Stimulated activated memory B cell treated with anti-CD40 and anti-IgM and Interleukin-4, amounts not matched to agents 10 μg/mL and 1 μg/mL and 100 μg/mL, for 72 hours (primary cell): ENCODE measurements around the gene PEX16.

Experiments used
- ATAC-seq: fragments of 150-1000 bp; cut with Tn5 transposase; 2 replicates; pipeline ENCODE4 v1.10.0; 2021
- H3K27ac Mint-ChIP-seq: one replicate; pipeline ENCODE4 v1.8.0; 2022; ENCODE audit warnings: mild to moderate bottlenecking, mixed read lengths
- H3K27me3 Mint-ChIP-seq: one replicate; pipeline ENCODE4 v1.8.0; 2022; ENCODE audit warnings: mixed read lengths
- H3K36me3 Mint-ChIP-seq: one replicate; pipeline ENCODE4 v1.8.0; 2022; ENCODE audit warnings: mixed read lengths
- H3K4me1 Mint-ChIP-seq: one replicate; pipeline ENCODE4 v1.8.0; 2022; ENCODE audit warnings: mixed read lengths
- H3K4me3 Mint-ChIP-seq: one replicate; pipeline ENCODE4 v1.8.0; 2022; ENCODE audit warnings: mild to moderate bottlenecking, moderate library complexity, mixed read lengths
- H3K9me3 Mint-ChIP-seq: one replicate; pipeline ENCODE4 v1.8.0; 2022; ENCODE audit warnings: mixed read lengths

The PEX16 gene

DNA sequence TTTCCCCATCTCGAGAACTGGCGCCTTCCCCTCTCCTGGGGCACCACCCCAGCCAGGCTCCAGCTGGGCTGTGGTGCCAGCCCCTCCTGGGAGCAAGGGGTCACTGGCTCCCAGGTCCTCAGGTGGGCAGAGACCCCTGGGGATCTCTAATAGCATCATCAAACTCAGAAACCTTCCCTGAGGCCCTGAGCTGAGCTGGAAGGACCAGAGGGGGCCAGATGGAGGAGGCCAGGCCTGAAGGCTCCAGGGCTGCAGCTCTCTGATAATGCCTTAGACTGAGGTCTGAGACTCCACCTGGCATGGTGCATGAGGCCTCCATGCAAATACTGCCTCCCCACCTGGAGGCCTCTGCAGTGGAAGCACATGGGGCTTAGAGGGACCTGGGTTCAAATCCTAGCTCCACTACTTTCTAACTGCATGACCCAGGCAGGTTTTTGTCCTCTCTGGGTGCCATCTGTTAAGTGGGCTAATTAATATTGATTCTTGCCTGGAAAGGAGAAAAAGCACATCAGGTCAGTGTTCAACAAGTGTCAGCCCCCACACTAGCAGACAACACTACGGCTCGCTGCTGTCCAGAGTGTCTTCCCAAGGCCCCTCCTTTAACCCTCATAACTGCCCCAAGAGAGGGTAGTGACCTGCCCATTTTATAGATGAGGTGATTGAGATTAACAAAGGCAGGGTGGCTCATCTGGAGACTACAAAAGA is 30.7 kb downstream of the PEX16 start:
- H3K9me3 Mint-ChIP-seq, result no peaks in the 10 kb centered on the region
- H3K27ac Mint-ChIP-seq, result no peak overlapping the region
- ATAC-seq, result no peak
- H3K27me3 Mint-ChIP-seq, result peaks cover 15% of the 10 kb centered on the region
- peaks cover 16% of the 10 kb centered on the region for H3K36me3 Mint-ChIP-seq
- H3K4me3 Mint-ChIP-seq, result peak overlapping the region; percentile 8
- H3K4me1 Mint-ChIP-seq, result peaks cover 15% of the 10 kb centered on the region

DNA sequence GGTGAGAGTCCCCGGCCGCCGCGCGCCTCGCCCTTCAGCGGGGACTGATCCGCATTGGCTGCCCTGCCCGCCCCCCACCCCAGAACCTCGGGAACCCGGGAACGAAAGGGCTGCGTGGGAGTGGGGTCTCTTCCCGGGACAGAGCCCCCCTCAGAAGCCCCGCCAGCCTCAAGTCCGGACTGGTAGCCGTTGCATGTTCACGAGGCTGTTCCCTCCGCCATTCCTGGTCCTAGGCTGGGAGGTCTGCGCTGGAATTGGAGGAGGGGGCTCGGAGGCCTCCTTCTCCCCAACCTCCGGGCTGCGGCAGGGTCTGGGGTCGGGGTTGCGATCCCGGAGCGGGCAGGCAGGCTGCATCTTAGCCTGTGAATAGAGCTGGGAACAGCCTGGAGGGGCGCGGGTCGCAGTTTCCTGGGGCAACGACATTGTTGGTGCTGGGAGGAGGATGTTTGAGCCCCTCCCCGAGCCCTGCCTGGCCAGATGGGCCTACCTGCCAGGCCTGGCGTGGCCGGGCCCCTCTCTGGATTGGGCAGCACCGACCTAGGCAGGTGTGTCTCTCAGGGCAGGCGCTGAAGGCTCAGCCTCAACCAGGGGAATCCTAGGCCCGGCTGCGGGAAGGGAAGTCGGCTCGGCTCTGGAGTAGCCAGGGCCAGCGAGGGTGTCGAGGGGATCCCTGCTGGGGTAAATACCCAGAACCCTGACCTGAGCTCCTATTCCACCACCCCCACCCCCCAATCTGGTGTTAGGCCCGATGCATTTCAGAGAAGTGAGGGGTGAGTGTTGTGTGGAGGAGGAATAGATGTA is 31.6 kb downstream of the PEX16 start:
- ATAC-seq, result no peak
- Mint-ChIP-seq H3K4me3 (peak overlapping the region; percentile 8), H3K27me3 (peaks cover 15% of the 10 kb centered on the region), H3K27ac (no peak overlapping the region), H3K4me1 (peaks cover 15% of the 10 kb centered on the region), H3K36me3 (peaks cover 24% of the 10 kb centered on the region), H3K9me3 (no peaks in the 10 kb centered on the region)

GRCh38 chr11:45885274-45885920 is 32.3 kb downstream of the PEX16 start, which contains the start of gene MAPK8IP1:
Gene MAPK8IP1, plus strand, starts transcription at chr11:45885651. Its CDS starts 170 bp downstream, at chr11:45885821.
- Mint-ChIP-seq H3K27me3 (peaks cover 11% of the 10 kb centered on the region), H3K27ac (no peak within 1 kb of the TSS), H3K9me3 (no peaks in the 10 kb centered on the region), H3K4me3 (peak within 1 kb of the TSS; percentile 79), H3K36me3 (peaks cover 31% of the 10 kb centered on the region), H3K4me1 (peaks cover 15% of the 10 kb centered on the region)
- ATAC-seq, result peak; percentile 84

- H3K36me3 Mint-ChIP-seq, result peaks cover 35% of the 10 kb centered on the region
These were observed 33.0 kb downstream of the PEX16 start for GRCh38 chr11:45884596-45885185.

DNA sequence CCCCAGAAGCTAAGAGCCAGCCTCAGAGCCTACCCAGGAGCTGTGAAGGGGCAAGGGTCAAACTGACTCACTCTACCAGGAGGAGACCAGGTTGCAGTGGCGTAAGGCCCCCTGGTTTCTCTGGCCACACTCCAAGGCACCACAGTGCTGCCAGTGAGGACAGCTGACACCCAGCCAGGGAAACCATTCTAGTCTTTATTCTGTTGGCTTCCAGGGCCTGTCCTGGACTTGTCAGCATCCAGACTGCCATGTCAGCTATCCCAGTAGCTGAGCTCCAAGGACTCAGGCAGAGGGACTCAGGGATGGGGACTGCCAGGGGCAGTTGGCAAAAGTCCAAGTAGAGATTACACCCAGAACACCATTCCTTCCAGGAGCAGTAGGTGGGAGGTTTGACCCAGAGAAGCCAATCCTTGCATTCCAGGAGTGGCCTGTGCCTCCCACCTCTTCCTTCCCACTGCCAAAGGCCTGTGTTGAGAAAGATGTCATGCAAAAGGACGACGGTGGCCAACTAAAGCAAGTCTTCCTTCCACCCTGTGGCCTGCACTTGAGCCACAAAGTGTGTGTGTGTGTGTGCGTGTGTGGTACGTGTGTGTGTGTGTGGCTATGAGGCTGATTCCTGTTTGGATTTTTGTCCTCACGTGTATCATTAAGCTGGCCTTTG is 35.8 kb downstream of the PEX16 start:
- H3K9me3 Mint-ChIP-seq, result no peaks in the 10 kb centered on the region
- ATAC-seq, result no peak
- no peaks in the 10 kb centered on the region for H3K27me3 Mint-ChIP-seq
- H3K36me3 Mint-ChIP-seq, result peaks cover 55% of the 10 kb centered on the region
- no peak overlapping the region for H3K4me3 Mint-ChIP-seq
- no peak overlapping the region for H3K27ac Mint-ChIP-seq
- H3K4me1 Mint-ChIP-seq, result peaks cover 15% of the 10 kb centered on the region

More at GRCh38 chr11:45884596-45885185, 33.0 kb downstream of the PEX16 start:
- Mint-ChIP-seq H3K4me3 (peak overlapping the region; percentile 79), H3K27ac (no peak overlapping the region), H3K9me3 (no peaks in the 10 kb centered on the region), H3K27me3 (peaks cover 4% of the 10 kb centered on the region), H3K4me1 (peaks cover 15% of the 10 kb centered on the region)
- no peak for ATAC-seq

DNA sequence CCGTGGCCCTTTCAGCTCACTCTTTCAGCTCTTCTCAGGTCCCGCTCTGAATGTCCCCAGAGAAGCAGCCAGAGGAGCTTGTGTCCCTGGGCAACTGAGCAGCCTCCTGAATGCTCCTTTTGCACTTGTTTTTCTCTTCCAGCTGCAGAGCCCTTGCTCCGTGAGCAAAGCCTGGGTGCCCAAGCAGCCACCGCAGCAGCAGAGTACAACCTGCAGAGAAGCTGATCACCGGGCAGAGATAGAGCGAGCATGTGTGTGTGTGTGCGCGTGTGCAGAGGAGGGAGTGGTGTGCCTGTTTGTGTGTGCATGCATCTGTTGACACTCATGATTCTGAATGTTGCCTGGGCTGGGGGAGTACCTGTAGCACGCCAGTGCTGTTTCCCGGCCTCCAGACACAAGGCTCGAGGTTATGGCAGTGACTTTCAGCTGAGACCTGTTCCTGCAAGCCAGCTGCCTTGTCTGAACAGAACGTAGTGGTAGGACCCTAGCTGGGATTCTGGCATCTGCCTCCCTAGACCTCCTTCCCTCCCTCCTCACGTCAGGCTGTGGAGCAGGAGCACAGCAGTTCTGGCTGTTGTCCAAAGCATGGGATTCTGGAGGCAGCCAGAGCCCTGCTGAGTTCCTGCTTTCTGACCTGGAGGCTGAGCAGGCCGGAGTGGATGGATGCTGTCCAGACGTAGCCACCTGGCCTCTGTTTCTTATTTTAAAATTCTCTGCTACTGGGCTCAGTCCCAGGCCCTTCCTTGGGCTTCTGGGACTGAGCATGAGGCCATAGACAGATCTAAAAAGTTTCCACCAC is 36.7 kb downstream of the PEX16 start:
- ATAC-seq, result no peak
- no peak overlapping the region for H3K4me3 Mint-ChIP-seq
- H3K27ac Mint-ChIP-seq, result no peak overlapping the region
- H3K27me3 Mint-ChIP-seq, result no peaks in the 10 kb centered on the region
- H3K9me3 Mint-ChIP-seq, result no peaks in the 10 kb centered on the region
- peaks cover 15% of the 10 kb centered on the region for H3K4me1 Mint-ChIP-seq
- H3K36me3 Mint-ChIP-seq, result peaks cover 60% of the 10 kb centered on the region

DNA sequence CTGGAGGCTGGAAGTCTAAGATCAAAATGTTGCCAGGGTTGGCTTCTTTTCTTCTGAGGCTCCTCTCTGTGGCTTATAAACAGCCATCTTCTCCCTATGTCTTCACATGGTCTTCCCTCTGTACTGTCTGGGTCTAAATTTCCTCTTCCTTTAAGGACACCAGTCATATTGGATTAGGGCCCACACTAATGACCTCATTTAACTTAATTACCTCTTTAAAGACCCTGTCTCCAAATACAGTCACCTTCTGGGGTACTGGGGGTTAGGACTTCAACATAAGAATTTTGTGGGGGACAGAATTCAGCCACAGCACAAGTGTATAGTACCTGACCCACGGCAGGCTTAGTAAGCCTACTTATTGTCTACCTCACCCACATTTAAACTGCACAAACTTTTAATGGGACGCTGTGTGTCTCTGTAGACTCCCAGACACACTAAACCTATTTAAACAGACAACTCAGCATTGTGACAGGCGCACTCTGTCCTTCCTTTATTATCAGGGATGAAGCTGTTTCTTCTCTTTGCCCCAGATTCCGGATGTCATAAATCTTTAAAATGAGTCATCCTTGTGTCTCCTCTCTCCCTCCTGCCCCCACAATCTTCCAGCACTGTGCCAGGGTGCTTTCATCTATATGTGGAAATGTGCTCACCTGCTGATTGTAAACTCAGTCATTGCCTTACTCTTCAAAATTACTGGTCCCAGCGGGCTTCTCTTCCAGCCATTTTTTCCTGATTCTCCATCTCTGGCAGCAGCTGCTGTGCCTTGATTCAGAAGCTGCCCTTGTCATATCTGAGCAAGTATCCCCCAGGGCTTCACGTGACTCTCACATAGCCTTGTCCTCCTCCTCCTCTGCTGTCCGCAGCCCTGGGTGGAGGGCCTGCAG is 37.6 kb downstream of the PEX16 start:
- Mint-ChIP-seq H3K9me3 (no peaks in the 10 kb centered on the region), H3K27ac (no peak overlapping the region), H3K4me3 (no peak overlapping the region), H3K36me3 (peaks cover 65% of the 10 kb centered on the region), H3K27me3 (no peaks in the 10 kb centered on the region), H3K4me1 (peaks cover 10% of the 10 kb centered on the region)
- no peak for ATAC-seq

- Mint-ChIP-seq H3K9me3 (no peaks in the 10 kb centered on the region), H3K27me3 (no peaks in the 10 kb centered on the region), H3K4me1 (no peaks in the 10 kb centered on the region), H3K36me3 (peaks cover 78% of the 10 kb centered on the region), H3K27ac (no peak overlapping the region), H3K4me3 (no peak overlapping the region)
- ATAC-seq, result no peak
These were observed 39.8 kb downstream of the PEX16 start for GRCh38 chr11:45877845-45878244.

DNA sequence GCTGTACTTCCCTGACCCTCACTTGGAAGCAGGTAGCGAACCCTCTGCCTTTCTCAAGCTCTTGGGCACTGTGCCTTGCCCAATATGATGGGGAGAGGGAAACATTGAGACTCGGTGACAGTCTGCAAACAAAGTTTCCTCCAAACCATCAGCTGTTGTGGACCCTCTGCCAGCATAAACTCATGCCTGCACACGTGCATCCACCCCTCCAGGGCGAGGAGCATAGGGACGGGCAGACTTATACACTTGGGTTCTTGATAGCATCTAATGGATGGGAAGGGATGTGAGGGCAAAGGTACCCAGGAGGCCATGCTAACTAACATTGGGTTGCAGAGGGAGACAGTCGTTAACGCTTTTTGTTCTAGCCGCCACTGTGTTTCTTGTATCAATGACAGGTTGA is 40.5 kb downstream of the PEX16 start:
- ATAC-seq, result no peak
- Mint-ChIP-seq H3K27ac (no peak overlapping the region), H3K36me3 (peaks cover 78% of the 10 kb centered on the region), H3K27me3 (no peaks in the 10 kb centered on the region), H3K9me3 (no peaks in the 10 kb centered on the region), H3K4me1 (no peaks in the 10 kb centered on the region), H3K4me3 (no peak overlapping the region)

DNA sequence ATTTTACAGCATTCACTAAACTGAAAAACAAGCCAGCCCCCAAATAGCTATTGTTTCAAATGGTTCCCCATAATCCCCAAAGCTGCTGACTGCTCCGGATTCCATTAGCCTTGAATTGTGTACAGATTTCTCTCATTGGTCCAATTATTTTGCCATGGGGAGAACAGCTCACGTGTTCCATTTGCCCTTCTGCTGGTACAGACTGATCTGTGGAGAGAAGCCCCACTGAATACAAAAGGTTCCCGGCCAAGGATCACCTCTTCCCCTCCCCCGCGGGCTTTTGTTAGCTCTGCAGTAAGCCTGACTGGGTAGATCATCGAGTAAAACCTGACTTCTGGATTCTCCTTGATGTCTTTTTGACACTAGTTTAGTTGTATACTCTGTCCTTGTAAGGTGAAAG is 41.3 kb downstream of the PEX16 start:
- Mint-ChIP-seq H3K36me3 (peaks cover 77% of the 10 kb centered on the region), H3K27me3 (no peaks in the 10 kb centered on the region), H3K27ac (no peak overlapping the region), H3K4me1 (no peaks in the 10 kb centered on the region), H3K4me3 (no peak overlapping the region), H3K9me3 (no peaks in the 10 kb centered on the region)
- no peak for ATAC-seq

- Mint-ChIP-seq H3K4me1 (no peaks in the 10 kb centered on the region), H3K9me3 (no peaks in the 10 kb centered on the region), H3K27me3 (no peaks in the 10 kb centered on the region), H3K4me3 (no peak overlapping the region), H3K36me3 (peaks cover 75% of the 10 kb centered on the region), H3K27ac (no peak overlapping the region)
- ATAC-seq, result peak; percentile 71
These were observed 44.9 kb downstream of the PEX16 start for GRCh38 chr11:45872651-45873356.

GRCh38 chr11:45871638-45872037 is 46.0 kb downstream of the PEX16 start:
- no peak overlapping the region for H3K27ac Mint-ChIP-seq
- no peaks in the 10 kb centered on the region for H3K4me1 Mint-ChIP-seq
- H3K36me3 Mint-ChIP-seq, result peaks cover 75% of the 10 kb centered on the region
- H3K9me3 Mint-ChIP-seq, result no peaks in the 10 kb centered on the region
- no peak for ATAC-seq
- H3K4me3 Mint-ChIP-seq, result no peak overlapping the region
- no peaks in the 10 kb centered on the region for H3K27me3 Mint-ChIP-seq

DNA sequence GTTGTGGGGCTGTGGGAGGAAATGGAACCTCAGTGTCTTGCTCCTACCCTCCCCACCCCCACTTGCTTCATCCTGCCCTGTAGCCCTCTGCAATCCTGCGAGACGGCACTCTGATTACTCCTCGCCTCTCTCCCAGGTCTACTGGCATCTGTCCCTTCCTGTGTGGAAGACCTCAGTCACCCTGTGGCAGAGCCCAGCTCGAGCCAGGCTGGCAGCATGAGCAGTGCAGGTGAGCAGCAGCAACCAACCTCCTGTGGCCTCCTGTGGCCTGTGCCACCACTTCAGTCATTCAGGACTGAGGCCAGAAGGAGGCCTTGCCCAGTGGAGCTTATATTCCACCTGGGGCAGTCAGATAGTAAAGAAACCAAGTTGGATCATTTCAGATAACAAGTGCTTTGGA is 47.0 kb downstream of the PEX16 start:
- Mint-ChIP-seq H3K27me3 (no peaks in the 10 kb centered on the region), H3K36me3 (peaks cover 80% of the 10 kb centered on the region), H3K27ac (no peak overlapping the region), H3K4me3 (no peak overlapping the region), H3K4me1 (no peaks in the 10 kb centered on the region), H3K9me3 (no peaks in the 10 kb centered on the region)
- ATAC-seq, result no peak
